ENCODE measurements around the gene KCNIP4. TPM values are rescaled to one million over a fixed set of nuclear protein-coding genes. Genes with fewer than 3 reads are reported as not detected.
A peak's percentile ranks its signal among the peaks of the same experiment; 100 is the strongest.

The KCNIP4 gene
- total and polyA plus RNA-seq, 10 of the 15 experiments (the other 5 are each of a cell fraction or from before 2014, with no cell fraction given) = 0.03 to 0.23 (median 0.13) TPM; not detected in 7

DNA sequence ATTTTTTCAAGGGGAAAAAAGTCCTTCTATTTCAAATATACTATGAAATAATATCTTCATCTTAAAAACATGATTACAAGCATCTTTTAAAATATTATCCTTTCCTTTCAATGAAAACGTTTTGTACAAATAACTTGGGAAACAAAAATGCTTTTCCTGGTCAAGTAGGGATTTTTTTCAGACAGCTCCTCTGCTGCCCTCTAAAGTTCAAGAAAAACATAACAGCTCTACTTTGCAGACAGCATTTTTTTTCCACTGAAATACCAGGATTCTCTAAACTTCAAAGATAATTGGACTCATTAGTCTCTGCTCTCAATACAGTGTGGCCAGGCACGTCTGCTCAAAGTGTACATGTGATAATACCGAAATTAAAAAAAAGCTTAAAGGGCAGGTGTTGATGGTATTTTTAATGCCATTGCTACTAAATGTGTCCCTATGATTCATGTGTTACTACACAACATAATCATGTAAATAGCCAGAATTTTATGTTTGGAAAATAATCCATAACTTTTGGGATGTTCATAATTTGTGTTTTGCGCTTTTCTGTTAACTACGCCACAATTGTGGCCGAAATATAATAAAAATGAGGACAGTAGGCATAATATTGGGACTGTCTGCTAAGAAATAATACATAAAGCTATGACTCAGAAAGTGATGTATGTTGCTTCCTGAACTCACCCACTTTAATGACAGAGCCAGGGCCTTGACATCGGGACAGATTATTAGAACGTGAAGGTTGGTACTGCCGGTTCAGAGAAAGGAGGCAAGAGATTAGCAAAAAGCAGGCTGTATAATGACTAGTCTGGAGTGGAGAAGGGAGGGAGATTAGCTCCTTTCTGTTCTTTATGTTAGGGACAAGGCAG is 478.9 kb downstream of the KCNIP4 start:
- TF ChIP-seq RAD51 (IDR thresholded peaks at IDR 0.05) (no peak), SMARCA5 (IDR thresholded peaks at IDR 0.05) (no peak), RAD21 (IDR thresholded peaks at IDR 0.05; ENCODE audit: insufficient read depth, low read depth, low read length) (peak; percentile 44)
- TF ChIP-seq, protein P1, sequence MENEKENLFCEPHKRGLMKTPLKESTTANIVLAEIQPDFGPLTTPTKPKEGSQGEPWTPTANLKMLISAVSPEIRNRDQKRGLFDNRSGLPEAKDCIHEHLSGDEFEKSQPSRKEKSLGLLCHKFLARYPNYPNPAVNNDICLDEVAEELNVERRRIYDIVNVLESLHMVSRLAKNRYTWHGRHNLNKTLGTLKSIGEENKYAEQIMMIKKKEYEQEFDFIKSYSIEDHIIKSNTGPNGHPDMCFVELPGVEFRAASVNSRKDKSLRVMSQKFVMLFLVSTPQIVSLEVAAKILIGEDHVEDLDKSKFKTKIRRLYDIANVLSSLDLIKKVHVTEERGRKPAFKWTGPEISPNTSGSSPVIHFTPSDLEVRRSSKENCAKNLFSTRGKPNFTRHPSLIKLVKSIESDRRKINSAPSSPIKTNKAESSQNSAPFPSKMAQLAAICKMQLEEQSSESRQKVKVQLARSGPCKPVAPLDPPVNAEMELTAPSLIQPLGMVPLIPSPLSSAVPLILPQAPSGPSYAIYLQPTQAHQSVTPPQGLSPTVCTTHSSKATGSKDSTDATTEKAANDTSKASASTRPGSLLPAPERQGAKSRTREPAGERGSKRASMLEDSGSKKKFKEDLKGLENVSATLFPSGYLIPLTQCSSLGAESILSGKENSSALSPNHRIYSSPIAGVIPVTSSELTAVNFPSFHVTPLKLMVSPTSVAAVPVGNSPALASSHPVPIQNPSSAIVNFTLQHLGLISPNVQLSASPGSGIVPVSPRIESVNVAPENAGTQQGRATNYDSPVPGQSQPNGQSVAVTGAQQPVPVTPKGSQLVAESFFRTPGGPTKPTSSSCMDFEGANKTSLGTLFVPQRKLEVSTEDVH (IDR thresholded peaks at IDR 0.05; ENCODE audit: low read depth, partially characterized antibody) = no peak
- TF ChIP-seq, protein P2, sequence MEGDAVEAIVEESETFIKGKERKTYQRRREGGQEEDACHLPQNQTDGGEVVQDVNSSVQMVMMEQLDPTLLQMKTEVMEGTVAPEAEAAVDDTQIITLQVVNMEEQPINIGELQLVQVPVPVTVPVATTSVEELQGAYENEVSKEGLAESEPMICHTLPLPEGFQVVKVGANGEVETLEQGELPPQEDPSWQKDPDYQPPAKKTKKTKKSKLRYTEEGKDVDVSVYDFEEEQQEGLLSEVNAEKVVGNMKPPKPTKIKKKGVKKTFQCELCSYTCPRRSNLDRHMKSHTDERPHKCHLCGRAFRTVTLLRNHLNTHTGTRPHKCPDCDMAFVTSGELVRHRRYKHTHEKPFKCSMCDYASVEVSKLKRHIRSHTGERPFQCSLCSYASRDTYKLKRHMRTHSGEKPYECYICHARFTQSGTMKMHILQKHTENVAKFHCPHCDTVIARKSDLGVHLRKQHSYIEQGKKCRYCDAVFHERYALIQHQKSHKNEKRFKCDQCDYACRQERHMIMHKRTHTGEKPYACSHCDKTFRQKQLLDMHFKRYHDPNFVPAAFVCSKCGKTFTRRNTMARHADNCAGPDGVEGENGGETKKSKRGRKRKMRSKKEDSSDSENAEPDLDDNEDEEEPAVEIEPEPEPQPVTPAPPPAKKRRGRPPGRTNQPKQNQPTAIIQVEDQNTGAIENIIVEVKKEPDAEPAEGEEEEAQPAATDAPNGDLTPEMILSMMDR (IDR thresholded peaks at IDR 0.05 in 2 of 3, conservative IDR thresholded peaks at IDR 0.05 in 1 of 3; ENCODE audit: control insufficient read depth in 2 of 3, extremely low read depth in 1 of 3, insufficient read depth in 1 of 3, low read depth in 3 of 3, low read length in 3 of 3) = peak; percentile 36 to 41 (median 37); a peak in 4 of 6 replicates
- Histone ChIP-seq H3K9me3 (replicated peaks; ENCODE audit: control insufficient read depth, insufficient read depth, low read length) (no peaks in the 10 kb centered on the region), H3K4me1 (ENCODE audit: control insufficient read depth, insufficient read depth, low read length) (no peaks in the 10 kb centered on the region), H3K4me2 (ENCODE audit: control insufficient read depth, insufficient read depth) (no peak overlapping the region), H3K4me3 (no peak overlapping the region), H3K79me2 (ENCODE audit: control insufficient read depth, insufficient read depth, low read length) (no peaks in the 10 kb centered on the region), H3K27me3 (replicated peaks in 1 of 2; ENCODE audit: control insufficient read depth in 2 of 2, insufficient read depth in 2 of 2, low read length in 1 of 2) (no peaks in the 10 kb centered on the region), H3K36me3 (ENCODE audit: control insufficient read depth in 2 of 2, insufficient read depth in 2 of 2, low read length in 1 of 2) (no peaks in the 10 kb centered on the region), H3K9ac (ENCODE audit: control insufficient read depth, insufficient read depth, low read length) (no peak overlapping the region), H3K27ac (ENCODE audit: control insufficient read depth, insufficient read depth) (no peak overlapping the region), H2AFZ (ENCODE audit: control insufficient read depth, low read depth, low read length) (no peak overlapping the region), H4K20me1 (ENCODE audit: control insufficient read depth, insufficient read depth) (no peaks in the 10 kb centered on the region)
- 20% methylated on average over 9 of the region's 9 CpGs for WGBS (ENCODE audit: insufficient coverage, insufficient replicate concordance, low lambda C conversion rate, missing lambda C conversion rate)
- CTCF ChIA-PET = interaction anchor here (0.6 to 4.4 kb wide), 6 partner anchors 13 to 696 kb away, joined by 3 to 54 read pairs (median 3); no protein-coding TSS in a partner anchor
- in situ Hi-C loops (cut with MboI) = loop anchor here (5.0 kb wide), 1 partner anchor 697 kb away; no protein-coding TSS in a partner anchor
- DNase-seq (ENCODE audit: low read depth, low spot score) = no peak
- RAD21 ChIA-PET (ENCODE audit: unreplicated experiment) = interaction anchor here (1.4 to 2.1 kb wide), 2 partner anchors 694 to 697 kb away, joined by 6 to 20 read pairs; no protein-coding TSS in a partner anchor
- no peak for ATAC-seq
- POLR2A ChIA-PET = no interaction called here
- no peak for FAIRE-seq
- SMC1A ChIA-PET (ENCODE audit: uncharacterized antibody, unreplicated experiment) = interaction anchor here (0.6 to 2.1 kb wide), 4 partner anchors 12 to 1392 kb away, joined by 3 to 24 read pairs (median 4); no protein-coding TSS in a partner anchor
- BruUV-seq (replicated peaks) = no TSS peak
- intact Hi-C loops (cut with micrococcal nuclease; ENCODE audit: unreplicated experiment) = loop anchor here (1.0 kb wide), 1 partner anchor 696 kb away; no protein-coding TSS in a partner anchor

All from GM12878 (cell line).